SK-N-SH (cell line): Measurements from ENCODE around the gene MLST8. TPM values are rescaled to one million over a fixed set of nuclear protein-coding genes. Genes with fewer than 3 reads are reported as not detected.

ENCODE experiments used
- CTCF ChIA-PET: fragments of 300-600, 350-600 bp; formaldehyde crosslinking; extraction: SDS; loops from one replicate; lab custom pipeline; 2021; lab: Yijun Ruan, JAX
- POLR2A ChIA-PET: fragments of 350-600 bp; sonication (Branson Sonifier 250); formaldehyde crosslinking; extraction: SDS; loops from one replicate; lab custom pipeline; 2020; ENCODE audit warnings: antibody characterized with exemption, inconsistent platforms; lab: Yijun Ruan, JAX
- DNase-seq: peaks from one replicate; pipeline ENCODE4 v3.0.0; 2012
- H2AFZ ChIP-seq: fragments of 200-600 bp; sonication (generic); 2 replicates; pipeline ENCODE4 v1.8.1; 2016; ENCODE audit warnings: antibody characterized with exemption, mild to moderate bottlenecking, low read depth
- H3F3A ChIP-seq: fragments of 200-600 bp; sonication (generic); replicated peaks from 2 replicates; pipeline ENCODE3; 2016; ENCODE audit warnings: antibody characterized with exemption, mild to moderate bottlenecking; ENCODE audit not compliant: insufficient read depth
- H3K27ac ChIP-seq, 2 experiments: fragments of 200-500 bp in 1 of 2; fragments of 200-600 bp in 1 of 2; sonication (Bioruptor generic) in 1 of 2; sonication (generic), shearing (Covaris generic) in 1 of 2; 2 replicates each; pipeline versions ENCODE4 v1.5.1 to v1.6.1; 2014 to 2016; ENCODE audit warnings: low read depth in 2 of 2, inconsistent platforms in 1 of 2, low read length in 1 of 2, mild to moderate bottlenecking in 1 of 2, mixed read lengths in 1 of 2
- H3K27me3 ChIP-seq: fragments of 200-600 bp; sonication (generic), shearing (Covaris generic); 2 replicates; pipeline ENCODE4 v1.6.1; 2016; ENCODE audit warnings: mixed run types; ENCODE audit not compliant: insufficient read depth
- H3K36me3 ChIP-seq, 2 experiments: fragments of 200-500 bp in 1 of 2; fragments of 200-600 bp in 1 of 2; sonication (Bioruptor generic) in 1 of 2; sonication (generic) in 1 of 2; replicated peaks in 1 of 2; 2 replicates each; pipeline versions ENCODE3 to v1.5.1; 2014 to 2016; ENCODE audit warnings: low read length in 1 of 2, mild to moderate bottlenecking in 1 of 2; ENCODE audit not compliant: insufficient read depth in 2 of 2, control insufficient read depth in 1 of 2
- H3K4me1 ChIP-seq, 2 experiments: fragments of 200-500 bp in 1 of 2; fragments of 200-600 bp in 1 of 2; sonication (Bioruptor generic) in 1 of 2; sonication (generic), shearing (Covaris generic) in 1 of 2; 2 replicates each; pipeline versions ENCODE4 v1.5.1 to v1.6.1; 2014 to 2016; ENCODE audit warnings: low read depth in 1 of 2, low read length in 1 of 2, mixed run types in 1 of 2; ENCODE audit not compliant: insufficient read depth in 2 of 2, control insufficient read depth in 1 of 2
- H3K4me2 ChIP-seq: fragments of 200-600 bp; sonication (generic), shearing (Covaris generic); 2 replicates; pipeline ENCODE4 v1.6.1; 2017; ENCODE audit warnings: mixed run types
- H3K4me3 ChIP-seq, 2 experiments: fragments of 200-500 bp in 1 of 2; fragments of 200-600 bp in 1 of 2; sonication (Bioruptor generic) in 1 of 2; sonication (generic), shearing (Covaris generic) in 1 of 2; 2 replicates each; pipeline versions ENCODE4 v1.5.1 to v1.8.1; 2014 to 2016; ENCODE audit warnings: low read depth in 2 of 2, inconsistent platforms in 1 of 2, low read length in 1 of 2, mild to moderate bottlenecking in 1 of 2, mixed read lengths in 1 of 2, moderate library complexity in 1 of 2
- H3K79me2 ChIP-seq: fragments of 200-600 bp; sonication (generic); 2 replicates; pipeline ENCODE4 v1.8.1; 2017; ENCODE audit warnings: mild to moderate bottlenecking; ENCODE audit not compliant: insufficient read depth
- H3K9ac ChIP-seq: fragments of 200-600 bp; sonication (generic); 2 replicates; pipeline ENCODE4 v1.6.1; 2017; ENCODE audit warnings: mixed run types
- H3K9me2 ChIP-seq: fragments of 200-600 bp; sonication (generic); 2 replicates; pipeline ENCODE4 v1.6.1; 2017; ENCODE audit warnings: mixed run types
- H3K9me3 ChIP-seq: fragments of 200-600 bp; sonication (generic); 2 replicates; pipeline ENCODE4 v1.6.1; 2017; ENCODE audit warnings: mixed run types, mild to moderate bottlenecking, moderate library complexity
- H4K20me1 ChIP-seq: fragments of 200-600 bp; sonication (generic); 2 replicates; pipeline ENCODE4 v1.6.1; 2017; ENCODE audit warnings: mild to moderate bottlenecking, mixed run types; ENCODE audit not compliant: insufficient read depth
- CHD2 ChIP-seq: fragments of 150-350 bp; IDR thresholded peaks from 2 replicates; pipeline ENCODE4 v1.6.1; 2018; ENCODE audit warnings: low read length; ENCODE audit not compliant: partially characterized antibody
- EZH2phosphoT487 ChIP-seq: fragments of 200-600 bp; sonication (generic); IDR thresholded peaks from 2 replicates; pipeline ENCODE4 v1.6.1; 2017; ENCODE audit warnings: low read depth, mixed run types, mild to moderate bottlenecking, antibody characterized with exemption, moderate library complexity, borderline replicate concordance
- FOSL2 ChIP-seq: IDR thresholded peaks from 2 replicates; pipeline ENCODE4 v1.4.0; 2012; ENCODE audit warnings: low read depth, mild to moderate bottlenecking, moderate library complexity, borderline replicate concordance
- NFIC ChIP-seq: IDR thresholded peaks from 2 replicates; pipeline ENCODE4 v1.4.0; 2012; ENCODE audit warnings: borderline replicate concordance
- NRF1 ChIP-seq: IDR thresholded peaks from 2 replicates; pipeline ENCODE4 v1.6.1; 2012; ENCODE audit warnings: low read depth, mild to moderate bottlenecking, low read length
- WGBS: methylation state at CpG from one replicate; pipeline ENCODE4 v1.1.6; 2017; ENCODE audit warnings: low lambda C conversion rate; 5-methylcytosine and 5-hydroxymethylcytosine counted together
- polyA plus RNA-seq, 3 experiments: library from polyadenylated mRNA; depleted of rRNA; stranded (reverse); fragments of >200 nt; gene quantifications; 2 replicates each; pipeline ENCODE4 v1.2.3, GENCODE V29; 2012
- TF ChIP-seq, protein P1 (sequence below): IDR thresholded peaks from 2 replicates; pipeline ENCODE4; 2012
- TF ChIP-seq, protein P2 (sequence below): IDR thresholded peaks from 2 replicates; pipeline ENCODE4 v1.6.1; 2012; ENCODE audit warnings: mild to moderate bottlenecking, low read depth, low read length, moderate library complexity

The MLST8 gene
- polyA plus RNA-seq, 1 of the 3 experiments (the other 2 are of a cell fraction), result 85.4 TPM

DNA sequence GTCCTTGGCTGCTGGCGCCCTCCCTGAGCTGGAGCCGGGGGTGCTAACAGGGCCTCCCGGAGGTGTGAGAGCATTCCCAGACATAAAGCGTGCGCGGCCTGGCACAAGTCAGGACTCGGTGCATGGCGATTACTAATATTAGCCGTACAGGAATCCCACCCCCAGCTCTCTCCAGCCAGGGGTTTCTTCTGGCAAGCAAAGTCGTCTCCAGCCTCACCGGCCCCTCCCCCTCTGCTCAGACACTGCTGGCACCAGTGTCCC lies 13.9 kb upstream of the MLST8 start:
- Histone ChIP-seq H3K4me2 (no peak overlapping the region), H2AFZ (no peak overlapping the region), H3K79me2 (no peaks in the 10 kb centered on the region), H3K4me3 (no peak overlapping the region), H3K9ac (no peak overlapping the region), H3K27me3 (no peaks in the 10 kb centered on the region), H3K36me3 (no peaks in the 10 kb centered on the region), H4K20me1 (no peaks in the 10 kb centered on the region), H3F3A (no peaks in the 10 kb centered on the region)
- 74% methylated on average over 3 of the region's 11 CpGs for WGBS
- CTCF ChIA-PET, result no interaction called here
- DNase-seq, result no peak
- TF ChIP-seq EZH2phosphoT487 (no peak), CHD2 (no peak), NFIC (no peak)
- TF ChIP-seq, all 33 proteins: peak for 0
- POLR2A ChIA-PET, result no interaction called here
- no peaks in the 10 kb centered on the region for H3K9me2 ChIP-seq
- H3K9me3 ChIP-seq, result no peaks in the 10 kb centered on the region
- peaks cover 0 to 16% of the 10 kb centered on the region in 2 experiments; a peak in 1 of 4 replicates for H3K4me1 ChIP-seq
- H3K27ac ChIP-seq, result no peak overlapping the region

DNA sequence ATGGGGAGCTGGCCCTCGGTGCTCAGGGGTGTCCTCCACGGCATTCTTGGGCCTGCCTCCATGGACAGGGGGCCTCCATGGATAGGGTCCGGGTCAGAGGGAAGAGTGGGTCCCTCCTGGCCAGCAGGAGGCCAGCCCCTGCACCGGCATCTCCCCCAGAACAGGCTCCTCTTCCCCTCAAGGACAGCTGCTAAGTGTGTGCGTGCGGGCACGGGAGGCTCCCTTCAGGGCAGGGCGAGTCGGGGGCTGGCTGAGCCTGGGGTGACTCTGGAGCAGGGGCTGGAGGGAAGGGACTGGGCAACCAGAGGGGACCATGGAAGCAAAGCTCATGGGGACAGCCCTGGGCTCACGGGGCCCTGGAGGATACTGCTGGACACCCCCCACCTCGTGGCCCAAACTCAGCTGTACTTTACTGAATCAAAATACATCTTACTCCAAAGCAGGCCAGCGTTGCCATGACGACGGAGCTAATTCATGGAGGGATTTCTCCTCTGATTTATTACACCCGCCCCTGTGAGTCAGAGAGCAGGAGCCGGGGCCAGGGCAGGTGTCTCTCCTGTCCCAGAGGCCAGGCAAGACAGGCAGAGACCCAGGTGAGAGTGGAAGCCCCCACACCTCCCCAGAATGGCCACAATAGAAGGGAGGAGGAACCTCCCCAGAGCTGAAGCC lies 11.0 kb upstream of the MLST8 start:
- H2AFZ ChIP-seq, result no peak overlapping the region
- WGBS, result 69% methylated on average over 6 of the region's 16 CpGs
- DNase-seq, result no peak
- no peaks in the 10 kb centered on the region for H3K79me2 ChIP-seq
- peaks cover 0 to 18% of the 10 kb centered on the region in 2 experiments; a peak in 1 of 4 replicates for H3K4me1 ChIP-seq
- no peak overlapping the region for H3K4me2 ChIP-seq
- no peaks in the 10 kb centered on the region for H3K9me3 ChIP-seq
- no peaks in the 10 kb centered on the region for H4K20me1 ChIP-seq
- no peak overlapping the region for H3K9ac ChIP-seq
- no peak overlapping the region for H3K4me3 ChIP-seq
- ChIA-PET POLR2A (interaction anchor here (0.8 to 3.3 kb wide), 5 partner anchors 11 to 57 kb away, joined by 3 to 18 read pairs (median 5); partner anchors contain the start of genes ECI1 and TRAF7), CTCF (interaction anchor here (0.6 to 3.6 kb wide), 22 partner anchors 10 to 307 kb away, joined by 3 to 33 read pairs (median 4); partner anchors contain the start of genes ABCA3, BRICD5, CCNF and ECI1)
- H3K27me3 ChIP-seq, result no peaks in the 10 kb centered on the region
- TF ChIP-seq, protein P1, sequence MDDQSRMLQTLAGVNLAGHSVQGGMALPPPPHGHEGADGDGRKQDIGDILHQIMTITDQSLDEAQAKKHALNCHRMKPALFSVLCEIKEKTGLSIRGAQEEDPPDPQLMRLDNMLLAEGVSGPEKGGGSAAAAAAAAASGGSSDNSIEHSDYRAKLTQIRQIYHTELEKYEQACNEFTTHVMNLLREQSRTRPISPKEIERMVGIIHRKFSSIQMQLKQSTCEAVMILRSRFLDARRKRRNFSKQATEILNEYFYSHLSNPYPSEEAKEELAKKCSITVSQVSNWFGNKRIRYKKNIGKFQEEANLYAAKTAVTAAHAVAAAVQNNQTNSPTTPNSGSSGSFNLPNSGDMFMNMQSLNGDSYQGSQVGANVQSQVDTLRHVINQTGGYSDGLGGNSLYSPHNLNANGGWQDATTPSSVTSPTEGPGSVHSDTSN, result no peak
- no peak for TF ChIP-seq FOSL2
- no peak for TF ChIP-seq NRF1
- TF ChIP-seq, protein P2, sequence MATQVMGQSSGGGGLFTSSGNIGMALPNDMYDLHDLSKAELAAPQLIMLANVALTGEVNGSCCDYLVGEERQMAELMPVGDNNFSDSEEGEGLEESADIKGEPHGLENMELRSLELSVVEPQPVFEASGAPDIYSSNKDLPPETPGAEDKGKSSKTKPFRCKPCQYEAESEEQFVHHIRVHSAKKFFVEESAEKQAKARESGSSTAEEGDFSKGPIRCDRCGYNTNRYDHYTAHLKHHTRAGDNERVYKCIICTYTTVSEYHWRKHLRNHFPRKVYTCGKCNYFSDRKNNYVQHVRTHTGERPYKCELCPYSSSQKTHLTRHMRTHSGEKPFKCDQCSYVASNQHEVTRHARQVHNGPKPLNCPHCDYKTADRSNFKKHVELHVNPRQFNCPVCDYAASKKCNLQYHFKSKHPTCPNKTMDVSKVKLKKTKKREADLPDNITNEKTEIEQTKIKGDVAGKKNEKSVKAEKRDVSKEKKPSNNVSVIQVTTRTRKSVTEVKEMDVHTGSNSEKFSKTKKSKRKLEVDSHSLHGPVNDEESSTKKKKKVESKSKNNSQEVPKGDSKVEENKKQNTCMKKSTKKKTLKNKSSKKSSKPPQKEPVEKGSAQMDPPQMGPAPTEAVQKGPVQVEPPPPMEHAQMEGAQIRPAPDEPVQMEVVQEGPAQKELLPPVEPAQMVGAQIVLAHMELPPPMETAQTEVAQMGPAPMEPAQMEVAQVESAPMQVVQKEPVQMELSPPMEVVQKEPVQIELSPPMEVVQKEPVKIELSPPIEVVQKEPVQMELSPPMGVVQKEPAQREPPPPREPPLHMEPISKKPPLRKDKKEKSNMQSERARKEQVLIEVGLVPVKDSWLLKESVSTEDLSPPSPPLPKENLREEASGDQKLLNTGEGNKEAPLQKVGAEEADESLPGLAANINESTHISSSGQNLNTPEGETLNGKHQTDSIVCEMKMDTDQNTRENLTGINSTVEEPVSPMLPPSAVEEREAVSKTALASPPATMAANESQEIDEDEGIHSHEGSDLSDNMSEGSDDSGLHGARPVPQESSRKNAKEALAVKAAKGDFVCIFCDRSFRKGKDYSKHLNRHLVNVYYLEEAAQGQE, result no peak
- no peaks in the 10 kb centered on the region for H3K36me3 ChIP-seq
- H3K9me2 ChIP-seq, result no peaks in the 10 kb centered on the region
- no peaks in the 10 kb centered on the region for H3F3A ChIP-seq
- H3K27ac ChIP-seq, result no peak overlapping the region
